SK-N-SH (cell line): ENCODE results near the gene IFITM1.

ENCODE experiments used
- FOSL2 ChIP-seq: IDR thresholded peaks from 2 replicates; pipeline ENCODE4 v1.4.0; 2012; ENCODE audit warnings: low read depth, mild to moderate bottlenecking, moderate library complexity, borderline replicate concordance
- JUND ChIP-seq: IDR thresholded peaks from 2 replicates; pipeline ENCODE4 v1.4.0; 2012
- NFIC ChIP-seq: IDR thresholded peaks from 2 replicates; pipeline ENCODE4 v1.4.0; 2012; ENCODE audit warnings: borderline replicate concordance
- POLR2AphosphoS5 ChIP-seq: IDR thresholded peaks from 2 replicates; pipeline ENCODE4 v1.6.1; 2012; ENCODE audit warnings: low read depth, low read length
- RAD21 ChIP-seq: IDR thresholded peaks from 2 replicates; pipeline ENCODE4 v1.6.1; 2012; ENCODE audit warnings: mild to moderate bottlenecking, low read length
- SMC3 ChIP-seq: IDR thresholded peaks from 2 replicates; pipeline ENCODE4 v1.6.1; 2012; ENCODE audit warnings: low read depth, low read length, improper control_type of control experiment
- TAF1 ChIP-seq: IDR thresholded peaks from 2 replicates; pipeline ENCODE4 v1.6.1; 2012; ENCODE audit warnings: low read depth, mild to moderate bottlenecking, low read length, moderate library complexity, borderline replicate concordance
- TEAD4 ChIP-seq: IDR thresholded peaks from 2 replicates; pipeline ENCODE4 v1.4.0; 2012; ENCODE audit warnings: mild to moderate bottlenecking, borderline replicate concordance; ENCODE audit not compliant: insufficient read depth
- TF ChIP-seq, protein P1 (sequence below): fragments of 200-600 bp; sonication (generic); IDR thresholded peaks from 2 replicates; pipeline ENCODE4 v1.6.1; 2017; ENCODE audit warnings: antibody characterized with exemption, mild to moderate bottlenecking, moderate library complexity
- TF ChIP-seq, protein P2 (sequence below): fragments of 150-350 bp; IDR thresholded peaks from 2 replicates; pipeline ENCODE4 v1.6.1; 2017; ENCODE audit warnings: antibody characterized with exemption, low read length, low read depth, borderline replicate concordance
- TF ChIP-seq, protein P3 (sequence below): IDR thresholded peaks from 2 replicates; pipeline ENCODE4; 2012
- TF ChIP-seq, protein P4 (sequence below): IDR thresholded peaks from 2 replicates; pipeline ENCODE4 v1.6.1; 2012; ENCODE audit warnings: mild to moderate bottlenecking, low read depth, low read length, moderate library complexity

DNA sequence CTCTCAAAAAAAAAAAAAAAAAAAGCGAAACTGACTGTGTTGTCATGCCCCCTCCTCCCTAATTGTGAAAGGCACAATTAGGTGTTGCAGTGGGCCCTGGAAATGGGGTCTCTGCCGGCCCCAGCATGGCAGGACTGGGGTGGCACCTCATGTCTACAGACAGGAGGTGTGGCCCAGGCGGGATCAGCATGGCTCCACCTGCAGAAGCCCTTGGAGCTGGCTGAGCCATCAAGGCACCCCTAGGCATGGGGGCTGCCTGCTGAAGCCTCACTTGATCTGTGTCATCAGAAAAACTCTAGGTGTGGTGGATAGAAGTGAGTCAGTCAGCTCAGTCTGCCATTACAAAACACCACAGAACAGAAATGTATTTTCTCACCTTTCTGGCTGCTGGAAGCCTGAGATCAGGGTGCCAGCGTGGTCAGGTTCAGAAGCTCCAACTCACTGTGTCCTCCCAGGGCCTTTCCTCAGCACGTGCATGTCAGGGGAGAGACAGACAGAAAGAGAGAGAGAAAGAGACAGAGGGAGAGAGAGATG lies 45.4 kb downstream of the IFITM1 start:
- TF ChIP-seq RAD21 = no peak
- TF ChIP-seq, protein P1, sequence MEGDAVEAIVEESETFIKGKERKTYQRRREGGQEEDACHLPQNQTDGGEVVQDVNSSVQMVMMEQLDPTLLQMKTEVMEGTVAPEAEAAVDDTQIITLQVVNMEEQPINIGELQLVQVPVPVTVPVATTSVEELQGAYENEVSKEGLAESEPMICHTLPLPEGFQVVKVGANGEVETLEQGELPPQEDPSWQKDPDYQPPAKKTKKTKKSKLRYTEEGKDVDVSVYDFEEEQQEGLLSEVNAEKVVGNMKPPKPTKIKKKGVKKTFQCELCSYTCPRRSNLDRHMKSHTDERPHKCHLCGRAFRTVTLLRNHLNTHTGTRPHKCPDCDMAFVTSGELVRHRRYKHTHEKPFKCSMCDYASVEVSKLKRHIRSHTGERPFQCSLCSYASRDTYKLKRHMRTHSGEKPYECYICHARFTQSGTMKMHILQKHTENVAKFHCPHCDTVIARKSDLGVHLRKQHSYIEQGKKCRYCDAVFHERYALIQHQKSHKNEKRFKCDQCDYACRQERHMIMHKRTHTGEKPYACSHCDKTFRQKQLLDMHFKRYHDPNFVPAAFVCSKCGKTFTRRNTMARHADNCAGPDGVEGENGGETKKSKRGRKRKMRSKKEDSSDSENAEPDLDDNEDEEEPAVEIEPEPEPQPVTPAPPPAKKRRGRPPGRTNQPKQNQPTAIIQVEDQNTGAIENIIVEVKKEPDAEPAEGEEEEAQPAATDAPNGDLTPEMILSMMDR = no peak
- TF ChIP-seq, protein P2, sequence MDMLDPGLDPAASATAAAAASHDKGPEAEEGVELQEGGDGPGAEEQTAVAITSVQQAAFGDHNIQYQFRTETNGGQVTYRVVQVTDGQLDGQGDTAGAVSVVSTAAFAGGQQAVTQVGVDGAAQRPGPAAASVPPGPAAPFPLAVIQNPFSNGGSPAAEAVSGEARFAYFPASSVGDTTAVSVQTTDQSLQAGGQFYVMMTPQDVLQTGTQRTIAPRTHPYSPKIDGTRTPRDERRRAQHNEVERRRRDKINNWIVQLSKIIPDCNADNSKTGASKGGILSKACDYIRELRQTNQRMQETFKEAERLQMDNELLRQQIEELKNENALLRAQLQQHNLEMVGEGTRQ = no peak
- TF ChIP-seq POLR2AphosphoS5 = no peak
- TF ChIP-seq SMC3 = no peak
- no peak for TF ChIP-seq FOSL2
- no peak for TF ChIP-seq TEAD4
- TF ChIP-seq, protein P3, sequence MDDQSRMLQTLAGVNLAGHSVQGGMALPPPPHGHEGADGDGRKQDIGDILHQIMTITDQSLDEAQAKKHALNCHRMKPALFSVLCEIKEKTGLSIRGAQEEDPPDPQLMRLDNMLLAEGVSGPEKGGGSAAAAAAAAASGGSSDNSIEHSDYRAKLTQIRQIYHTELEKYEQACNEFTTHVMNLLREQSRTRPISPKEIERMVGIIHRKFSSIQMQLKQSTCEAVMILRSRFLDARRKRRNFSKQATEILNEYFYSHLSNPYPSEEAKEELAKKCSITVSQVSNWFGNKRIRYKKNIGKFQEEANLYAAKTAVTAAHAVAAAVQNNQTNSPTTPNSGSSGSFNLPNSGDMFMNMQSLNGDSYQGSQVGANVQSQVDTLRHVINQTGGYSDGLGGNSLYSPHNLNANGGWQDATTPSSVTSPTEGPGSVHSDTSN = no peak
- TF ChIP-seq TAF1 = no peak
- TF ChIP-seq JUND = no peak
- TF ChIP-seq NFIC = no peak
- TF ChIP-seq, protein P4, sequence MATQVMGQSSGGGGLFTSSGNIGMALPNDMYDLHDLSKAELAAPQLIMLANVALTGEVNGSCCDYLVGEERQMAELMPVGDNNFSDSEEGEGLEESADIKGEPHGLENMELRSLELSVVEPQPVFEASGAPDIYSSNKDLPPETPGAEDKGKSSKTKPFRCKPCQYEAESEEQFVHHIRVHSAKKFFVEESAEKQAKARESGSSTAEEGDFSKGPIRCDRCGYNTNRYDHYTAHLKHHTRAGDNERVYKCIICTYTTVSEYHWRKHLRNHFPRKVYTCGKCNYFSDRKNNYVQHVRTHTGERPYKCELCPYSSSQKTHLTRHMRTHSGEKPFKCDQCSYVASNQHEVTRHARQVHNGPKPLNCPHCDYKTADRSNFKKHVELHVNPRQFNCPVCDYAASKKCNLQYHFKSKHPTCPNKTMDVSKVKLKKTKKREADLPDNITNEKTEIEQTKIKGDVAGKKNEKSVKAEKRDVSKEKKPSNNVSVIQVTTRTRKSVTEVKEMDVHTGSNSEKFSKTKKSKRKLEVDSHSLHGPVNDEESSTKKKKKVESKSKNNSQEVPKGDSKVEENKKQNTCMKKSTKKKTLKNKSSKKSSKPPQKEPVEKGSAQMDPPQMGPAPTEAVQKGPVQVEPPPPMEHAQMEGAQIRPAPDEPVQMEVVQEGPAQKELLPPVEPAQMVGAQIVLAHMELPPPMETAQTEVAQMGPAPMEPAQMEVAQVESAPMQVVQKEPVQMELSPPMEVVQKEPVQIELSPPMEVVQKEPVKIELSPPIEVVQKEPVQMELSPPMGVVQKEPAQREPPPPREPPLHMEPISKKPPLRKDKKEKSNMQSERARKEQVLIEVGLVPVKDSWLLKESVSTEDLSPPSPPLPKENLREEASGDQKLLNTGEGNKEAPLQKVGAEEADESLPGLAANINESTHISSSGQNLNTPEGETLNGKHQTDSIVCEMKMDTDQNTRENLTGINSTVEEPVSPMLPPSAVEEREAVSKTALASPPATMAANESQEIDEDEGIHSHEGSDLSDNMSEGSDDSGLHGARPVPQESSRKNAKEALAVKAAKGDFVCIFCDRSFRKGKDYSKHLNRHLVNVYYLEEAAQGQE = no peak
